Pancreas (tissue), 10 donors: ENCODE results near the gene PPP1R14D. TPM values are rescaled to one million over a fixed set of nuclear protein-coding genes. Genes with fewer than 3 reads are reported as not detected.

Experiments used
- ATAC-seq, 4 donors: fragments of 200-7000 bp; cut with Tn5 transposase; one replicate each; pipeline versions ENCODE4 v1.8.0 to v1.9.1; 2020; ENCODE audit warnings: mild to moderate bottlenecking in 4 of 4, moderate library complexity in 4 of 4
- DNase-seq, 6 donors: peaks; one replicate each; pipeline ENCODE4 v3.0.0-alpha.2; 2020
- FAIRE-seq: peaks from 2 replicates; lab custom pipeline; 2012; peaks lifted over from hg19 to GRCh38; lab: Jason Lieb, UNC
- H3K27ac ChIP-seq, 4 donors: fragments of 200-600 bp; sonication (generic); 1 replicate in 3 of 4; 2 replicates in 1 of 4; pipeline versions ENCODE4 v1.5.0 to v1.8.0; 2020
- H3K27me3 ChIP-seq, 4 donors: fragments of 200-600 bp; one replicate each; pipeline ENCODE4 v1.8.0; 2021
- H3K36me3 ChIP-seq, 3 donors: fragments of 200-600 bp; sonication (generic) in 1 of 3; one replicate each; pipeline versions ENCODE4 v1.5.0 to v1.8.0; 2020 to 2021
- H3K4me1 ChIP-seq, 3 donors: fragments of 200-600 bp; one replicate each; pipeline ENCODE4 v1.8.0; 2021
- H3K4me3 ChIP-seq, 4 donors: fragments of 200-600 bp; sonication (generic) in 2 of 4; one replicate each; pipeline versions ENCODE4 v1.5.0 to v1.8.0; 2020 to 2021
- H3K9me3 ChIP-seq, 4 donors: fragments of 200-600 bp; one replicate each; pipeline ENCODE4 v1.8.0; 2021
- WGBS, 2 donors: extraction: QIAGEN DNeasy Blood & Tissue Kit; methylation state at CpG; one replicate each; pipeline ENCODE4 v1.1.7; 2013; 5-methylcytosine and 5-hydroxymethylcytosine counted together
- intact Hi-C, 3 donors: fragments of 100-400 bp; cut with DNase I; formaldehyde crosslinking; loops; one replicate each; pipeline versions ENCODE4 v1.11.1 to v1.14.2; 2022
- polyA plus RNA-seq, 2 donors: library from polyadenylated mRNA; stranded (reverse); fragments of 200-250 nt; gene quantifications; one replicate each; pipeline ENCODE4 v1.2.3, GENCODE V29; 2013
- total RNA-seq, 6 donors: library from RNA; stranded (reverse); fragmentation: NEBNext Ultra II Directional in 4 of 6; extraction: Animal tissue kit (Norgen Biotek cat#: 25700) in 4 of 6; gene quantifications; one replicate each; pipeline versions ENCODE4 v1.2.1 to v1.2.4, GENCODE V29; 2021 to 2023
- TF ChIP-seq, protein P1 (sequence below), 4 donors: fragments of 200-600 bp; sonication (generic) in 3 of 4; IDR thresholded peaks; one replicate each; pipeline versions ENCODE4 v1.5.0 to v1.8.0; 2021; ENCODE audit warnings: antibody characterized with exemption in 4 of 4
- donor health status: healthy with polysubstance abuse.
- donor health status: DM: no; HTN: no; CAD: no; lungs with moderate emphysema.
- donor health status: DM: no; HTN: no; CAD: no.
- donor health status: control.
- donor health status: control.
- donor health status: Bipolar disorder and iron deficiency.
- donor health status: DM: yes; HTN: yes; CAD: no.
- donor health status: DM: no; HTN: no; CAD: no.
- donor health status: DM: no; HTN: no; CAD: no.
- donor health status: DM: yes; HTN: yes; CAD: no.

PPP1R14D gene
- total and polyA plus RNA-seq, 8 donors, result 0.23 to 2.6 (median 0.55) TPM; not detected in 4

DNA sequence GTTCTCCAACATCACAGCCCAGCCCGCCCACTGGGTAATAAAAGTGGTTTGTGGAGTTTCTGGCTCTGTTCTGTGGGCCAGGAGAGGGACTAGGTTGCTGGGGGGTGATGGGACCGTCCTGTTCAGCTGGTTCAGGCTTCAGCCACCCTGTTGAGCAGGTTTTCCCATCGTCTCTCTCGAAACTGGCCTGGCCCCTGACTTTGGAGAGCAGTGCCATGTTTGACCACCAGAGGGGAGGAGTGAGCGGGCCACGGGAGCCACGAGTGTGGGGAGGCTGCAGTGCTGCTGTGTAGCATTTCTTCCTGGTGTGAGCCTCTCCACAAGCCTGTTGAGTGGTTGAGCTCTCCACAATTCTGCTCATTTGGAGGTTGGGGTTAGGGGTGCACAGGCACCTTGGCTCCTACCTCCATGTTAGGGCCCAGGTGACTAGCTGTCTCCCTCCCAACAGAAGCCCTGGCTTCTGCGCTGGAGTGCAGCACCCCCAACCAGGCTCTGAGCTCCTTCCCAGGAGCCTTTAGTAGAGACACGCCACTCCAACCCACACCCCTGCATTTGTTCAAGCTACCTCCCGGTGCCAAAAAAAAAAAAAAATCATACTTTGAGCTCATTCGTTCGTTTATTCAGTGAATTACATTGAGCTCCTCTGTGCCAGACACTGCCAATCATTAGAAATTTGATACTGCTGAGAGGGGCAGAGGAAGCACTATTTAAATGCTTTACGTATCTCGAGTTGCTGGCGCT, 29.3 kb upstream of the PPP1R14D start:
- FAIRE-seq (no peak), ATAC-seq (peak; percentile 83 to 91 (median 89)), DNase-seq (peak; percentile 77 to 94 (median 90))
- TF ChIP-seq, protein P1, sequence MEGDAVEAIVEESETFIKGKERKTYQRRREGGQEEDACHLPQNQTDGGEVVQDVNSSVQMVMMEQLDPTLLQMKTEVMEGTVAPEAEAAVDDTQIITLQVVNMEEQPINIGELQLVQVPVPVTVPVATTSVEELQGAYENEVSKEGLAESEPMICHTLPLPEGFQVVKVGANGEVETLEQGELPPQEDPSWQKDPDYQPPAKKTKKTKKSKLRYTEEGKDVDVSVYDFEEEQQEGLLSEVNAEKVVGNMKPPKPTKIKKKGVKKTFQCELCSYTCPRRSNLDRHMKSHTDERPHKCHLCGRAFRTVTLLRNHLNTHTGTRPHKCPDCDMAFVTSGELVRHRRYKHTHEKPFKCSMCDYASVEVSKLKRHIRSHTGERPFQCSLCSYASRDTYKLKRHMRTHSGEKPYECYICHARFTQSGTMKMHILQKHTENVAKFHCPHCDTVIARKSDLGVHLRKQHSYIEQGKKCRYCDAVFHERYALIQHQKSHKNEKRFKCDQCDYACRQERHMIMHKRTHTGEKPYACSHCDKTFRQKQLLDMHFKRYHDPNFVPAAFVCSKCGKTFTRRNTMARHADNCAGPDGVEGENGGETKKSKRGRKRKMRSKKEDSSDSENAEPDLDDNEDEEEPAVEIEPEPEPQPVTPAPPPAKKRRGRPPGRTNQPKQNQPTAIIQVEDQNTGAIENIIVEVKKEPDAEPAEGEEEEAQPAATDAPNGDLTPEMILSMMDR (IDR thresholded peaks at IDR 0.05), result peak; percentile 93 to 98 (median 94)
- intact Hi-C loops, result loop anchor here in 1 of 3 donors (5.0 kb wide), 1 partner anchor 35 kb away; the partner anchor contains the start of gene VPS18
- no peaks in the 10 kb centered on the region for H3K27me3 ChIP-seq
- H3K36me3 ChIP-seq, result peaks cover 0 to 42% (median 19%) of the 10 kb centered on the region in 3 donors
- 16 to 19% methylated on average over 15 of the region's 15 CpGs for WGBS, 2 donors
- peak overlapping the region in 3 of 4 donors; percentile 18 to 62 (median 55) for H3K27ac ChIP-seq
- peaks cover 6 to 28% (median 8%) of the 10 kb centered on the region in 3 donors for H3K4me1 ChIP-seq
- no peaks in the 10 kb centered on the region for H3K9me3 ChIP-seq
- H3K4me3 ChIP-seq, result no peak overlapping the region

DNA sequence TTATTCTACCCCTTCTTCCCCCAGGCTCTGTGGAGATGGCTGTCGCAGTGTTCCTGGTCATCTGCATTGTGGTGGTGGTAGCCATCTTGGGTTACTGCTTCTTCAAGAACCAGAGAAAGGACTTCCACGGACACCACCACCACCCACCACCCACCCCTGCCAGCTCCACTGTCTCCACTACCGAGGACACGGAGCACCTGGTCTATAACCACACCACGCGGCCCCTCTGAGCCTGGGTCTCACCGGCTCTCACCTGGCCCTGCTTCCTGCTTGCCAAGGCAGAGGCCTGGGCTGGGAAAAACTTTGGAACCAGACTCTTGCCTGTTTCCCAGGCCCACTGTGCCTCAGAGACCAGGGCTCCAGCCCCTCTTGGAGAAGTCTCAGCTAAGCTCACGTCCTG, 28.2 kb upstream of the PPP1R14D start:
- peaks cover 0 to 42% (median 19%) of the 10 kb centered on the region in 3 donors for H3K36me3 ChIP-seq
- TF ChIP-seq, protein P1 (IDR thresholded peaks at IDR 0.05), result no peak
- 65 to 68% methylated on average over 8 of the region's 8 CpGs for WGBS, 2 donors
- H3K4me3 ChIP-seq, result no peak overlapping the region
- H3K9me3 ChIP-seq, result no peaks in the 10 kb centered on the region
- H3K27me3 ChIP-seq, result no peaks in the 10 kb centered on the region
- DNase-seq, result peak in 1 of 6 donors; percentile 49
- peak overlapping the region in 3 of 4 donors; percentile 18 to 62 (median 43) for H3K27ac ChIP-seq
- intact Hi-C loops, result loop anchor here in 1 of 3 donors (5.0 kb wide), 1 partner anchor 36 kb away; the partner anchor contains the start of gene VPS18
- FAIRE-seq, result no peak
- H3K4me1 ChIP-seq, result peaks cover 6 to 20% (median 8%) of the 10 kb centered on the region in 3 donors
- ATAC-seq, result no peak

DNA sequence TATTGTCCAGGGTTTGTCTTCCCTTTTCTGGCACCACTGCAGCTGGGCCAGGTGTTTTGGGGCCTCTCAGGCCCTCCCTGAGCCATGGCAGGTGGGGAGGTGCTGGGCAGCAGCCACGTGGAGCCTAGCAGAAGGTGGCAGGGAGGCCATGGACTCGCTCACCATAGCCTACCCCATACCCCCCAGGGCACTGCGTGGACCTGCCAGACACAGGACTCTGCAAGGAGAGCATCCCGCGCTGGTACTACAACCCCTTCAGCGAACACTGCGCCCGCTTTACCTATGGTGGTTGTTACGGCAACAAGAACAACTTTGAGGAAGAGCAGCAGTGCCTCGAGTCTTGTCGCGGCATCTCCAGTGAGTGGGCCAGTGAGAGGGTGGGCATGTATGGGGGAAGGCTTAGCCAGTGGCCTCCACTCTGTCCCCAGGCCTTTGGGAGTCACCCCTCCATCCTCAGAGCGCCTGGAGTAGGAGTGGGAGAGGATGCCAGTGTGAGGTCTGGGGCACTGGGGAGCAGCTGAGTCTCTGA, 27.3 kb upstream of the PPP1R14D start:
- intact Hi-C loops, result loop anchor here in 1 of 3 donors (5.0 kb wide), 1 partner anchor 37 kb away; the partner anchor contains the start of gene VPS18
- ATAC-seq (no peak), FAIRE-seq (no peak), DNase-seq (peak in 1 of 6 donors; percentile 42)
- TF ChIP-seq, protein P1 (IDR thresholded peaks at IDR 0.05), result no peak
- Histone ChIP-seq H3K4me3 (no peak overlapping the region), H3K4me1 (peaks cover 6 to 20% (median 8%) of the 10 kb centered on the region in 3 donors), H3K27me3 (no peaks in the 10 kb centered on the region), H3K27ac (no peak overlapping the region), H3K9me3 (no peaks in the 10 kb centered on the region), H3K36me3 (peaks cover 0 to 43% (median 19%) of the 10 kb centered on the region in 3 donors)
- WGBS, 2 donors, result 84 to 86% methylated on average over 13 of the region's 13 CpGs

DNA sequence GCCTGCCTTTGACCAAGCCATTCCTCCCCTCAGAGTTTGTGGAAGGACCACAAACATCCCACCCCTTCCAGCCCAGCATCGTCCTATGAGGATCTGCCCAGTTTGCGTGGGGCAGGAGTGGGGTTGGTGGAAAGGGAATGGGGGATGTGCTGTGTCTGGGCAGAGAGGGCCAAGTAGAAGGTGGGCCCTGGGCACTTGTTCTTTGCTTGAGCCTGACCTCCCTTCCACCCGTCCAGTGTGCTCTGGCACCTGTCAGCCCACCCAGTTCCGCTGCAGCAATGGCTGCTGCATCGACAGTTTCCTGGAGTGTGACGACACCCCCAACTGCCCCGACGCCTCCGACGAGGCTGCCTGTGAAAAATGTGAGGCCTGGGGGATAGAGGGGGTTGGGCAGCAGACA, 25.7 kb upstream of the PPP1R14D start:
- no peak for FAIRE-seq
- Histone ChIP-seq H3K9me3 (no peaks in the 10 kb centered on the region), H3K4me1 (peaks cover 1 to 18% (median 8%) of the 10 kb centered on the region in 3 donors), H3K27me3 (no peaks in the 10 kb centered on the region), H3K36me3 (peaks cover 0 to 48% (median 19%) of the 10 kb centered on the region in 3 donors), H3K4me3 (no peak overlapping the region), H3K27ac (no peak overlapping the region)
- WGBS, 2 donors, result 78 to 83% methylated on average over 10 of the region's 10 CpGs
- intact Hi-C loops, result no loop called here
- TF ChIP-seq, protein P1 (IDR thresholded peaks at IDR 0.05), result no peak
- peak in 1 of 6 donors; percentile 45 for DNase-seq
- ATAC-seq, result no peak
